ENCODE results near the gene KIAA1217.

The KIAA1217 gene

GRCh38 chr10:24240041-24240751 is 31.3 kb downstream of the KIAA1217 start:
- FAIRE-seq, result no peak
- no peak for DNase-seq (ENCODE audit: low spot score)

DNA sequence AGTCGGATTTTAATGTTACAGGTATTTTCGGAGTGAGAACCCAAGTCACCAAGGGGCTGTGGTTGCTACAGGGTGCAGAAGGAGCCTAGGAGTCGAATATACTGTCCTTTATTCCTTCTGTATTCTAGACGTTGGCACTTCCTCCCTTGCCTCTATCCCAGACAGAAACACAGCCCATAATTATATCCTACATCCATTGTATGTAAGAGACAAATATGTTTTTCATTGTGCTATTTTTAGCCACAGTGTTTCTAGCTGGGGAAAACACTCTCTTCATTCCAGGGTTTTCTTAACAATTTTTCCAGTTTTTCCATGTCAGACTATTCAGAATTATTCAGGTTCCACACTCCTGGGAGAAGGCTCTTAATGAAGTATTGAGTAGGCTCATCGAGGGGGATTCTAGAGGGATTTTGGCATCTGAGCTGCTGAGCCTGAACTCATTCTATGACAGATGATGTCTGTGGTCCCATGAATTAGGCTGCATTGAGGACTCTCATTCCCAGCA is 32.6 kb downstream of the KIAA1217 start:
- no peak for DNase-seq (ENCODE audit: low spot score)
- FAIRE-seq, result no peak

- FAIRE-seq (no peak), DNase-seq (ENCODE audit: low spot score) (no peak)
Measured at GRCh38 chr10:24242562-24242961, 33.6 kb downstream of the KIAA1217 start.

DNA sequence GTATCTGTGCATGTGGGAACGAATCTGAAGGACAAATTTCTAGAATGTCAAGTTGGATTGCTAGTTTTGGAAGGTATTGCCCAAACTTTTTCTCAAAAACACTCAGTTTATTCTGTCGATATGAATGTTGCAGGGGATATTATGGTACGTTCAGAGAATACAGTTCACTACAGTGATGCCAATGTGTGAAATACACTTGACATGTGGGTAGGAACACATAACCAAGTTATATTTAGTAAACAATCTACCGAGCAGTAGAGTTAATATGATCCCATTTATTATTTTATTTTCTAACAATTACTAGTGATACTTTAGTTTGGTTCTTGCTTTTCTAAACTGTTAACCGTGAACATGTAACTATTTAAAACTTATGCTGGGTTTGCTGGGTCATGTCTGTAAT is 37.4 kb downstream of the KIAA1217 start:
- DNase-seq (ENCODE audit: low spot score) (no peak), FAIRE-seq (no peak)

- FAIRE-seq (no peak), DNase-seq (ENCODE audit: low spot score) (no peak)
Measured at GRCh38 chr10:24247841-24248240, 38.9 kb downstream of the KIAA1217 start.

GRCh38 chr10:24249829-24250415 is 41.0 kb downstream of the KIAA1217 start:
- FAIRE-seq (no peak), DNase-seq (ENCODE audit: low spot score) (no peak)

DNA sequence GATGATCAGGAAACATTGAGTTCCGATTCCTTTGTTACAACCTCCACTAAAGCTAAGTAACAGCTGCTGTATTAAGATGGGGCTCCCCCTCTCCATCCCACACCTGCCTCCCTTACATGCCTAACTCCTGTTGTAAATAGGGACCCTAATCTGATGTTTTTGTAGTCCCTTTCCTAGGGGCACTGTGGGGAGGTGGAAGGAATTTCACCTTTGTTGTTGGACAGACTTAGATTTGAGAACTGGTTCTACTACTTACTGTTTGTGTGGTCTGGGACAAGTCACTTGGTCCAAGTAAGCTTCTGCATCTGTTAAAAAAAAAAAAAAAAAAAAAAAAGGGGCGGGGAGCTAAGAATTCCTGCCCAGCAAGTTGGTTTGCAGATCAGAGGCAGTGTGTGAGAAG is 42.6 kb downstream of the KIAA1217 start:
- FAIRE-seq (no peak), DNase-seq (ENCODE audit: low spot score) (no peak)

DNA sequence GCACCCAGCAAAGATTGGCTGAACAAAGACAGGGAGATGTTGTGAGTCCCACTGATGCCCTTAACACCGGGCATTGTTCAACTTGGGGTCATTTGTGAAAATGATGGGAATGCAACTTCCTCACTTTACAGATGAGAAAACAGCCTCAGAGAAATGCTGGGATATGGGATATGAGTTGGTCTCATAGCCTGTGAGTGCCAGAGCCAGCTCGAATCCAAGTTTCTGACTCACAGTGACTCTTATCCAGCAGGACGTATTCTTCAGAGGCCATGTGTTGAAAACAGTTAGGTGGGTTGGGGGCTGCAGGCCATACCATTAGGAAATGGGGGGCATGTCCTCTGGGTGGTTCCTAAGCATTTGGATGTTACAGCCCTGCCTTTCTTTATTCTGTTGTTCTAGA is 45.2 kb downstream of the KIAA1217 start:
- FAIRE-seq (no peak), DNase-seq (ENCODE audit: low spot score) (no peak)

- DNase-seq (ENCODE audit: low spot score), result no peak
- no peak for FAIRE-seq
Measured at GRCh38 chr10:24255115-24255880, 46.4 kb downstream of the KIAA1217 start.

GRCh38 chr10:24255881-24256311 is 47.0 kb downstream of the KIAA1217 start:
- FAIRE-seq (no peak), DNase-seq (ENCODE audit: low spot score) (peak; percentile 54)

DNA sequence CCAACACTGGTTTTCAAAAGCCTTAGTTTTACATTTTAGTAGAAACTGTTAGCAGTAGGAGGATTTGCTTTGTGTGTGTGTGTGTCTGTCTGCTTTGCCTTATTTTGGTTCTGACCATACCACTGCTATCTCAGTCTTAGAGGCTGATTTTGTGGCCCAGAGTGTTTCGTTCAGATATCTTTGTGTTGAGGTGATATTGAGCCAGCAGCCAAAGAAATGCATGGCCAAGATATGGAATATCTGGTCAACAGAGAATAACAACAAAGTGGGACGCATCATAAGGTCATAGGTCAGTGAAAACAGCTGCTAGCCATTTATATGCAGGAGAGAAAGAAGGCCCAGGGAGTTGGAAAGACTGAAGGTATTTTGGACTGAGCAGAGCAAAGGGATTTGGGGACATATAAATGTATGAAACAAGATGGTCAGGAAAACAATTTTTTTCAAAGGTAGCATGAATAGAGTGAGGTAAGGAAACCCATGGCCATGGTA is 47.7 kb downstream of the KIAA1217 start:
- FAIRE-seq (no peak), DNase-seq (ENCODE audit: low spot score) (no peak)

- DNase-seq (ENCODE audit: low spot score), result no peak
- FAIRE-seq, result no peak
Measured at GRCh38 chr10:24257588-24257987, 48.6 kb downstream of the KIAA1217 start.

GRCh38 chr10:24259365-24260130 is 50.6 kb downstream of the KIAA1217 start:
- no peak for FAIRE-seq

DNA sequence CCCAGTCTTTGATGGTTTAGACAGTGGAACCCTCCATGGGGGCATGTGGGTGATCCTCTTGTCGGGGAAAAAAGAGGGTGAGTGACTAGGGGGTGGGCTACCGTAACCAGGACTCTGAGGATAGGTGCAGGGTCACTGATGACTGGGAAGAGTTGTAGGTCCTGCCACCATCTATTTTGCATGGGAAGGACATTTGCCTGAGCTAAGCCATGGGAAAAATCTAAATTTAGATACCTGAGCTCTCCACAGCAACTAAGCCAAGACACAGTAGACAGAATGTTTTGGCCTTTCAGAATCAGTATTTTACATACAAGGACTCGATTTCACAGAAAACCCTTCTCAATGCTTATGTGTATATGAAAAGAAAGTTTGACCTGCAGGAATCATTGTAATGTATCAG is 52.7 kb downstream of the KIAA1217 start:
- no peak for FAIRE-seq
- no peak for DNase-seq (ENCODE audit: low spot score)

More at GRCh38 chr10:24259365-24260130, 50.6 kb downstream of the KIAA1217 start:
- no peak for DNase-seq (ENCODE audit: low spot score)

GRCh38 chr10:24262929-24263590 is 54.1 kb downstream of the KIAA1217 start:
- no peak for FAIRE-seq
- DNase-seq (ENCODE audit: low spot score), result no peak

DNA sequence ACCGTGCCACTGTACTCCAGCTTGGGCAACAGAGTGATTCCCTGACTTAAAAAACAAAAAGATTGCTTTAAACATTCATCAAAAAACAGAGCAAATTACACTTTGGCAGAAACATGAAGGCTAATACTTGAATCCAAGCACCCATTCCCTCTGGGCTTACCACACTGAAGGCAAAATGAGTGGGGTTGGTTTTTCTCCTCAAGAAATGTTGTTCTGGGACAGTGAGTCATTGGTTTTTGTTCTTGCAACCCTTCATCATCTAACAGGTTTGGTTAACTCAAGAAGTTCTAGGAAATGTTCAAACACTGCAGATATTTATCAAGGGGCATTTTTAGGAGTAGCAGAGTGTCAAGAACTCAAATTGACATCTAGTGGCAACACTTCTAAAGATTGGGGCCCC is 60.5 kb downstream of the KIAA1217 start:
- DNase-seq (ENCODE audit: low spot score) (no peak), FAIRE-seq (no peak)

- DNase-seq (ENCODE audit: low spot score) (no peak), FAIRE-seq (no peak)
Measured at GRCh38 chr10:24272374-24272773, 63.4 kb downstream of the KIAA1217 start.

GRCh38 chr10:24277277-24277676 is 68.3 kb downstream of the KIAA1217 start:
- DNase-seq (ENCODE audit: low spot score) (no peak), FAIRE-seq (no peak)

GRCh38 chr10:24277771-24278170 is 68.8 kb downstream of the KIAA1217 start:
- FAIRE-seq, result peak; percentile 50
- DNase-seq (ENCODE audit: low spot score), result no peak

GRCh38 chr10:24278176-24278889 is 69.4 kb downstream of the KIAA1217 start:
- FAIRE-seq, result no peak
- DNase-seq (ENCODE audit: low spot score), result no peak
